GM12891 (cell line): Measurements from ENCODE around the gene TMEFF1.

Experiments used
- DNase-seq: peaks from one replicate; pipeline ENCODE4 v3.0.0; 2011; ENCODE audit warnings: low spot score; ENCODE audit not compliant: insufficient read length
- FAIRE-seq: peaks from 2 replicates; lab custom pipeline; 2011; peaks lifted over from hg19 to GRCh38; lab: Jason Lieb, UNC
- PAX5 ChIP-seq: IDR thresholded peaks from 2 replicates; pipeline ENCODE4 v1.6.1; 2011; ENCODE audit warnings: low read length, moderate library complexity, mild to moderate bottlenecking; ENCODE audit not compliant: insufficient read depth, severe bottlenecking
- POLR2A ChIP-seq: IDR thresholded peaks from 2 replicates; pipeline ENCODE4 v1.6.1; 2011; ENCODE audit warnings: low read depth, low read length, control low read depth
- POLR2AphosphoS5 ChIP-seq: IDR thresholded peaks from 2 replicates; pipeline ENCODE4 v1.6.1; 2011; ENCODE audit warnings: low read depth, low read length, control low read depth
- POU2F2 ChIP-seq: IDR thresholded peaks from 2 replicates; pipeline ENCODE4 v1.6.1; 2011; ENCODE audit warnings: low read depth, mild to moderate bottlenecking, control low read depth, low read length, moderate library complexity
- SPI1 ChIP-seq: IDR thresholded peaks from 2 replicates; pipeline ENCODE4 v1.6.1; 2011; ENCODE audit warnings: low read depth, low read length, control low read depth
- TAF1 ChIP-seq: IDR thresholded peaks from 2 replicates; pipeline ENCODE4 v1.6.1; 2011; ENCODE audit warnings: low read depth, low read length, control low read depth

The TMEFF1 gene

GRCh38 chr9:100447041-100447440 lies 25.9 kb upstream of the TMEFF1 start:
- TF ChIP-seq POLR2A, result no peak
- no peak for TF ChIP-seq SPI1
- no peak for TF ChIP-seq PAX5
- TF ChIP-seq POLR2AphosphoS5, result no peak
- TF ChIP-seq TAF1, result no peak
- no peak for TF ChIP-seq POU2F2
- DNase-seq, result no peak
- FAIRE-seq, result no peak

GRCh38 chr9:100448266-100448665 lies 24.7 kb upstream of the TMEFF1 start:
- no peak for TF ChIP-seq TAF1
- no peak for TF ChIP-seq POLR2AphosphoS5
- no peak for TF ChIP-seq POU2F2
- TF ChIP-seq POLR2A, result no peak
- no peak for TF ChIP-seq PAX5
- TF ChIP-seq SPI1, result no peak
- FAIRE-seq (no peak), DNase-seq (no peak)

GRCh38 chr9:100449420-100449819 lies 23.5 kb upstream of the TMEFF1 start:
- no peak for TF ChIP-seq PAX5
- TF ChIP-seq TAF1, result no peak
- no peak for TF ChIP-seq POU2F2
- TF ChIP-seq POLR2A, result no peak
- no peak for TF ChIP-seq POLR2AphosphoS5
- TF ChIP-seq SPI1, result no peak
- peak; percentile 60 for FAIRE-seq
- DNase-seq, result no peak

- no peak for TF ChIP-seq PAX5
- no peak for TF ChIP-seq POLR2A
- TF ChIP-seq SPI1, result no peak
- TF ChIP-seq POLR2AphosphoS5, result no peak
- TF ChIP-seq TAF1, result no peak
- no peak for TF ChIP-seq POU2F2
- FAIRE-seq, result no peak
These were observed 20.1 kb upstream of the TMEFF1 start for GRCh38 chr9:100452894-100453293.

DNA sequence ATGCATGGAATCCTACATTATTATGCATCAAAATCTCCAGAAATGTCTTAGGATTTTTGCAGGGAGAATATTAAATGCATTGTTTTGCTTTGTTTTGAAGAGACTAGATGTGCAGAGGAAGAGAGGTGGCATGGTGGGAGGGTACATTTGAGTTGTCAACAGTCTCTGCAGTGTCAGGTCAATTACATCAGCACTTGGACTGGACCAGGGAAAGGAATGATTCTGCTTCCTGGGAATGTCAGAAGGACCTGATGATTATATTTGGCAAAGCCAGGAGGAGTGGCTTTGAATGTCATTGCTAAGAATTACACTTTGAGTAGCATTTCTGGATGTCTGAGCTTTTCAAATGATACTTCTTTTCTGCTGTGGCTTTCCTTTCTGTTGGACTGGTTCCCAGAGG lies 17.5 kb upstream of the TMEFF1 start:
- no peak for FAIRE-seq
- DNase-seq, result no peak
- no peak for TF ChIP-seq POU2F2
- TF ChIP-seq TAF1, result no peak
- TF ChIP-seq POLR2AphosphoS5, result no peak
- no peak for TF ChIP-seq POLR2A
- TF ChIP-seq PAX5, result no peak
- TF ChIP-seq SPI1, result no peak

More at GRCh38 chr9:100452894-100453293, 20.1 kb upstream of the TMEFF1 start:
- DNase-seq, result no peak

- DNase-seq, result no peak
- no peak for FAIRE-seq
- no peak for TF ChIP-seq TAF1
- TF ChIP-seq POLR2A, result no peak
- TF ChIP-seq POU2F2, result no peak
- TF ChIP-seq PAX5, result no peak
- TF ChIP-seq POLR2AphosphoS5, result no peak
These were observed 15.4 kb upstream of the TMEFF1 start for GRCh38 chr9:100457517-100457916.

- TF ChIP-seq POLR2AphosphoS5 (no peak), SPI1 (no peak)
- DNase-seq, result no peak
- FAIRE-seq, result no peak
These were observed 13.0 kb upstream of the TMEFF1 start for GRCh38 chr9:100459963-100460362.

DNA sequence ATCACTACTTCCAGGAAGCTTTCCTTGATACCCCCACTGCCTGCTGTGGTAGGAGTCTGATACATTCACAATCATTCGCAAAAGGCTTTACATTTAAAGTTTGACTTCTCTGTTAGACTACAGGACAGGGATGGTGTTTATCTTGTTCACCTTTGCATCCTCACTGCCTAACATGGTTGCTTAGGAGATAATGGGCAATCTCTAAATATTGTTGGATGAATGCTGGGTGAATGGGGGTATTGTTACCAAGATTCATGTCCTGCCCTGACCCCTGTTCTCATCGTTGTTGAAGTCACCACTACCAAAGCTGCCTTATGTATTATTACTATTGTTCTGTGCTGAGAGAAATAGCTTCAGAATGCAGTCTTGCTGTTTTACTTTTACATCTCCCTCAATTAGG lies 7.7 kb upstream of the TMEFF1 start:
- no peak for TF ChIP-seq TAF1
- no peak for TF ChIP-seq SPI1
- no peak for TF ChIP-seq POU2F2
- TF ChIP-seq POLR2A, result no peak
- TF ChIP-seq PAX5, result no peak
- no peak for TF ChIP-seq POLR2AphosphoS5
- DNase-seq (no peak), FAIRE-seq (no peak)

- no peak for FAIRE-seq
- DNase-seq, result no peak
- TF ChIP-seq POLR2A (no peak), POLR2AphosphoS5 (no peak), POU2F2 (no peak), TAF1 (no peak), SPI1 (no peak), PAX5 (no peak)
These were observed 7.2 kb upstream of the TMEFF1 start for GRCh38 chr9:100465761-100466160.

GRCh38 chr9:100466171-100466828 lies 6.6 kb upstream of the TMEFF1 start:
- TF ChIP-seq TAF1 (no peak), POLR2AphosphoS5 (no peak), POLR2A (no peak), POU2F2 (no peak), PAX5 (no peak), SPI1 (no peak)
- no peak for DNase-seq
- FAIRE-seq, result no peak
